Measurements from ENCODE around the gene OLR1.

DNA sequence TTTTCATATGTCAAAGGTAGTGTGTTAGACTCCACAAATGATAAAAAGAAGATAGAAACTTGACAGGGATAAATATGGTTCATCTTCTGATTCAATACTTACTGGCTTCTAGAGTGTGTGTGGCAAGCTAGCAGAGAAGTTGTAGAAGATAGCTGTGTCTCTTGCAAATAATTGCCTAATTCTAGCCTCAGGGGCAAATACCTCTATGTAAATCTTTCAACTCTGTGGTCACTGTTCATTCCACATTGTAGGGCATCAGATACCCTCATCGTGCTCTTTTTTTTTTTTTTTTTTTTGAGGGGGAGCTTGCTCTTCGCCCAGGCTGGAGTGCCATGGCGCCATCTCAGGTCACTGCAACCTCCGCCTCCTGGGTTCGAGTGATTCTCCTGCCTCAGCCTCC, 1.7 kb downstream of the OLR1 start:
- TF ChIP-seq CTCF (conservative IDR thresholded peaks at IDR 0.05 in 1 of 2, IDR thresholded peaks at IDR 0.05 in 1 of 2; ENCODE audit: extremely low read depth in 1 of 2, insufficient read depth in 1 of 2, low read depth in 1 of 2, low read length in 2 of 2), result no peak
- no peak for TF ChIP-seq EZH2 (IDR thresholded peaks at IDR 0.05; ENCODE audit: borderline replicate concordance, low read length)

Data from mammary epithelial cell (primary cell).